PC-9 (cell line): Measurements from ENCODE around the gene CLCN2. TPM values are rescaled to one million over a fixed set of nuclear protein-coding genes. Genes with fewer than 3 reads are reported as not detected.

Experiments used
- BruUV-seq: library from RNA; stranded (reverse); fragments of 400-500 nt; replicated peaks from 2 replicates; lab custom pipeline; 2021; lab: Mats Ljungman, UMichigan
- CTCF ChIA-PET: fragments of 300-600 bp; sonication (Branson Sonifier 250); formaldehyde crosslinking; loops from one replicate; lab custom pipeline; 2022; ENCODE audit warnings: antibody characterized with exemption; lab: Charles Lee
- POLR2A ChIA-PET: fragments of 300-600 bp; sonication (Branson Sonifier 250); formaldehyde crosslinking; loops from one replicate; lab custom pipeline; 2022; ENCODE audit warnings: antibody characterized with exemption; ENCODE audit not compliant: unreplicated experiment; lab: Charles Lee
- DNase-seq, 2 experiments: peaks; one replicate each; pipeline versions ENCODE4 v3.0.0 to v3.0.0-alpha.2; 2015 to 2022; ENCODE audit warnings: mixed read lengths in 1 of 2
- H2AFZ ChIP-seq: fragments of 200-600 bp; sonication (generic); 2 replicates; pipeline ENCODE4 v1.8.1; 2017; ENCODE audit warnings: antibody characterized with exemption
- H3F3A ChIP-seq: fragments of 200-600 bp; sonication (generic); 2 replicates; pipeline ENCODE4 v1.8.1; 2017; ENCODE audit warnings: antibody characterized with exemption, mild to moderate bottlenecking, low read depth; ENCODE audit not compliant: insufficient read depth
- H3K27ac ChIP-seq: fragments of 200-600 bp; sonication (generic); 2 replicates; pipeline ENCODE4 v1.6.1; 2016; ENCODE audit warnings: mixed run types
- H3K27me3 ChIP-seq: fragments of 200-600 bp; sonication (generic); 2 replicates; pipeline ENCODE4 v1.6.1; 2016; ENCODE audit warnings: low read depth, mixed run types; ENCODE audit not compliant: insufficient read depth
- H3K36me3 ChIP-seq: fragments of 200-600 bp; sonication (generic); 2 replicates; pipeline ENCODE4 v1.6.1; 2016; ENCODE audit warnings: low read depth, mixed run types
- H3K4me1 ChIP-seq: fragments of 200-600 bp; sonication (generic); replicated peaks from 2 replicates; pipeline ENCODE4 v1.6.1; 2016; ENCODE audit warnings: mixed run types; ENCODE audit not compliant: insufficient read depth
- H3K4me2 ChIP-seq: fragments of 200-600 bp; sonication (generic); 2 replicates; pipeline ENCODE4 v1.6.1; 2017; ENCODE audit warnings: mixed run types
- H3K4me3 ChIP-seq: fragments of 200-600 bp; sonication (generic); 2 replicates; pipeline ENCODE4 v1.6.1; 2016; ENCODE audit warnings: mixed run types
- H3K79me2 ChIP-seq: fragments of 200-600 bp; sonication (generic); 2 replicates; pipeline ENCODE4 v1.6.1; 2017; ENCODE audit warnings: low read depth, mixed run types
- H3K9me2 ChIP-seq: fragments of 200-600 bp; sonication (generic); 2 replicates; pipeline ENCODE4 v1.8.1; 2017; ENCODE audit warnings: mild to moderate bottlenecking; ENCODE audit not compliant: insufficient read depth
- H3K9me3 ChIP-seq: fragments of 200-600 bp; sonication (generic); 2 replicates; pipeline ENCODE4 v1.8.1; 2016; ENCODE audit warnings: low read depth; ENCODE audit not compliant: insufficient read depth
- H4K20me1 ChIP-seq: fragments of 200-600 bp; sonication (generic); 2 replicates; pipeline ENCODE4 v1.8.1; 2017; ENCODE audit not compliant: insufficient read depth
- CTCF ChIP-seq: fragments of 200-600 bp; sonication (generic); conservative IDR thresholded peaks from 2 replicates; pipeline ENCODE4 v1.6.1; 2017; ENCODE audit warnings: mixed run types, antibody characterized with exemption, mild to moderate bottlenecking, moderate library complexity
- EZH2 ChIP-seq: fragments of 200-600 bp; sonication (generic); IDR thresholded peaks from 2 replicates; pipeline ENCODE4 v1.8.0; 2017; ENCODE audit warnings: antibody characterized with exemption, low read depth
- intact Hi-C: fragments of 100-400 bp; cut with micrococcal nuclease; formaldehyde crosslinking; loops from one replicate; pipeline ENCODE4 v1.10.0; 2022; ENCODE audit not compliant: unreplicated experiment
- total RNA-seq: library from RNA; stranded (reverse); gene quantifications from 2 replicates; pipeline ENCODE4 v1.2.3, GENCODE V29; 2021

The CLCN2 gene
- total RNA-seq, 1 experiment from 2014 or later: 27.1 TPM

- CTCF ChIA-PET: interaction anchor here (0.7 kb wide), 1 partner anchor 41 kb away, joined by 7 read pairs; no protein-coding TSS in a partner anchor
- no TSS peak for BruUV-seq
- H3K9me2 ChIP-seq: no peaks in the 10 kb centered on the region
- TF ChIP-seq CTCF (no peak), EZH2 (no peak)
- POLR2A ChIA-PET: no interaction called here
- peak within 1 kb of the TSS; percentile 63 for H3K4me3 ChIP-seq
- H2AFZ ChIP-seq: peak within 1 kb of the TSS; percentile 80
- H3K27ac ChIP-seq: peak within 1 kb of the TSS; percentile 84
- H3K36me3 ChIP-seq: peaks cover 29% of the 10 kb centered on the region
- intact Hi-C loops: loop anchor here (1.0 to 5.0 kb wide), 4 partner anchors 15 to 140 kb away; partner anchors contain the start of genes AP2M1 and PSMD2
- DNase-seq: peak; percentile 82 to 98
- peaks cover 42% of the 10 kb centered on the region for H4K20me1 ChIP-seq
- peaks cover 78% of the 10 kb centered on the region for H3F3A ChIP-seq
- H3K4me2 ChIP-seq: peak within 1 kb of the TSS; percentile 81
- no peaks in the 10 kb centered on the region for H3K9me3 ChIP-seq
- no peaks in the 10 kb centered on the region for H3K27me3 ChIP-seq
- H3K4me1 ChIP-seq: peaks cover 43% of the 10 kb centered on the region
- H3K79me2 ChIP-seq: peaks cover 46% of the 10 kb centered on the region
Measured at GRCh38 chr3:184314363-184314699, 47.1 kb downstream of the CLCN2 start, which contains the start of gene EIF4G1. Gene EIF4G1 (plus strand): TSS chr3:184314606. CDS start chr3:184315797, 1,191 bp downstream.

GRCh38 chr3:184311633-184312032, 49.8 kb downstream of the CLCN2 start:
- no peaks in the 10 kb centered on the region for H3K9me3 ChIP-seq
- peaks cover 20% of the 10 kb centered on the region for H3K79me2 ChIP-seq
- peak overlapping the region; percentile 20; the same call in 1 of the 2 replicates for H3K27ac ChIP-seq
- TF ChIP-seq EZH2: no peak
- TF ChIP-seq CTCF: no peak
- intact Hi-C loops: loop anchor here (5.0 kb wide), 1 partner anchor 36 kb away; no protein-coding TSS in a partner anchor
- ChIA-PET POLR2A (interaction anchor here (0.6 kb wide), 2 partner anchors 8 to 135 kb away, joined by 4 to 7 read pairs; no protein-coding TSS in a partner anchor), CTCF (no interaction called here)
- H3K4me2 ChIP-seq: no peak overlapping the region
- no peak overlapping the region for H2AFZ ChIP-seq
- no peak for DNase-seq
- BruUV-seq: no TSS peak
- no peaks in the 10 kb centered on the region for H3K9me2 ChIP-seq
- peaks cover 16% of the 10 kb centered on the region for H3K4me1 ChIP-seq
- peaks cover 24% of the 10 kb centered on the region for H3K36me3 ChIP-seq
- peaks cover 19% of the 10 kb centered on the region for H4K20me1 ChIP-seq
- H3K4me3 ChIP-seq: no peak overlapping the region
- peaks cover 78% of the 10 kb centered on the region for H3F3A ChIP-seq
- no peaks in the 10 kb centered on the region for H3K27me3 ChIP-seq

GRCh38 chr3:184308744-184309143, 52.7 kb downstream of the CLCN2 start:
- Histone ChIP-seq H3K4me3 (no peak overlapping the region), H2AFZ (no peak overlapping the region), H3K9me3 (no peaks in the 10 kb centered on the region), H4K20me1 (peaks cover 30% of the 10 kb centered on the region), H3K36me3 (peaks cover 41% of the 10 kb centered on the region), H3K9me2 (no peaks in the 10 kb centered on the region), H3K4me1 (0 out of 2 replicates have a peak, but pooled peaks cover 2% of the 10 kb centered on the region), H3K27me3 (no peaks in the 10 kb centered on the region), H3K4me2 (no peak overlapping the region), H3F3A (peaks cover 88% of the 10 kb centered on the region), H3K27ac (no peak overlapping the region), H3K79me2 (peaks cover 12% of the 10 kb centered on the region; the same call in 1 of the 2 replicates)
- no peak for DNase-seq
- TF ChIP-seq EZH2 (no peak), CTCF (no peak)
- TSS peak; percentile 3 for BruUV-seq
- CTCF ChIA-PET: no interaction called here
- intact Hi-C loops: no loop called here
- POLR2A ChIA-PET: no interaction called here
